ENCODE measurements around the gene RASSF3. TPM values are rescaled to one million over a fixed set of nuclear protein-coding genes. Genes with fewer than 3 reads are reported as not detected.
"Not testable (repeated sequence)": the region's sequence is repeated elsewhere in the genome, so short reads cannot be mapped to it uniquely, and the experiment has no call there.

The RASSF3 gene
- total and polyA plus RNA-seq, 12 donors, result 21.6 to 159 (median 82.4) TPM

DNA sequence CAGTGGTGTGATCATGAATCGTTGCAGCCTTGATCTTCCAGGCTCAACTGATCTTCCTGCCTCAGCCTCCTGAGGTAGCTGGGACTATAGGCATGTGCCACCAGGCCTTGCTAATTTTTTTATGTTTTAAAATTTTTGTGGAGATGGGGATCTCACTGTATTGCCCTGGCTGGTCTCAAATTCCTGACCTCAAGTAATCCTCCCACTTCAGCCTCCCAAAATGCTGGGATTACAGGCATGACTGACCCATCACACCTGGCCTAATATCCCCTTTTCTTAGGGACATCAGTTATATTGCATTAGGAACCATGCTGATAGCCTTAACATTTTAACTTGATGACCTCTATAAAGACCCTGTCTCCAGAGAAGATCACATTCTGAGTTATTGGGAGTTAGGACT is 42.8 kb downstream of the RASSF3 start:
- Histone ChIP-seq H3K4me1 (peaks cover 6 to 76% (median 47%) of the 10 kb centered on the region in 9 donors), H3K27me3 (no peaks in the 10 kb centered on the region), H3K4me3 (no peak overlapping the region), H3K27ac (peak overlapping the region in 1 of 10 donors; percentile 20), H3K36me3 (no peaks in the 10 kb centered on the region), H3K9me3 (no peaks in the 10 kb centered on the region)
- DNase-seq, result no peak
- ATAC-seq, result no peak
- 83 to 86% methylated on average over 1 of the region's 1 CpG for whole genome bisulfite sequencing, 2 donors
- intact Hi-C loops (cut with DNase I), result loop anchor here in 1 of 10 donors (5.0 kb wide), 1 partner anchor 36 kb away; no protein-coding TSS in a partner anchor
- TF ChIP-seq, protein P1, sequence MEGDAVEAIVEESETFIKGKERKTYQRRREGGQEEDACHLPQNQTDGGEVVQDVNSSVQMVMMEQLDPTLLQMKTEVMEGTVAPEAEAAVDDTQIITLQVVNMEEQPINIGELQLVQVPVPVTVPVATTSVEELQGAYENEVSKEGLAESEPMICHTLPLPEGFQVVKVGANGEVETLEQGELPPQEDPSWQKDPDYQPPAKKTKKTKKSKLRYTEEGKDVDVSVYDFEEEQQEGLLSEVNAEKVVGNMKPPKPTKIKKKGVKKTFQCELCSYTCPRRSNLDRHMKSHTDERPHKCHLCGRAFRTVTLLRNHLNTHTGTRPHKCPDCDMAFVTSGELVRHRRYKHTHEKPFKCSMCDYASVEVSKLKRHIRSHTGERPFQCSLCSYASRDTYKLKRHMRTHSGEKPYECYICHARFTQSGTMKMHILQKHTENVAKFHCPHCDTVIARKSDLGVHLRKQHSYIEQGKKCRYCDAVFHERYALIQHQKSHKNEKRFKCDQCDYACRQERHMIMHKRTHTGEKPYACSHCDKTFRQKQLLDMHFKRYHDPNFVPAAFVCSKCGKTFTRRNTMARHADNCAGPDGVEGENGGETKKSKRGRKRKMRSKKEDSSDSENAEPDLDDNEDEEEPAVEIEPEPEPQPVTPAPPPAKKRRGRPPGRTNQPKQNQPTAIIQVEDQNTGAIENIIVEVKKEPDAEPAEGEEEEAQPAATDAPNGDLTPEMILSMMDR (IDR thresholded peaks at IDR 0.05), result no peak

GRCh38 chr12:64653907-64654306 is 43.6 kb downstream of the RASSF3 start:
- H3K27me3 ChIP-seq, H3K36me3 ChIP-seq, ATAC-seq, H3K9me3 ChIP-seq, DNase-seq, H3K4me3 ChIP-seq: not testable (repeated sequence)
- WGBS, 2 donors, result 85 to 87% methylated on average over 2 of the region's 2 CpGs
- Histone ChIP-seq H3K27ac (peak overlapping the region in 1 of 10 donors; percentile 1), H3K4me1 (peaks cover 6 to 84% (median 55%) of the 10 kb centered on the region in 9 donors)
- intact Hi-C loops (cut with DNase I), result loop anchor here in 1 of 10 donors (5.0 kb wide), 1 partner anchor 37 kb away; no protein-coding TSS in a partner anchor

- Histone ChIP-seq H3K27ac (peak overlapping the region in 2 of 10 donors; percentile 19 to 29), H3K4me1 (peaks cover 3 to 84% (median 54%) of the 10 kb centered on the region in 9 donors), H3K4me3 (no peak overlapping the region), H3K27me3 (no peaks in the 10 kb centered on the region), H3K9me3 (no peaks in the 10 kb centered on the region), H3K36me3 (no peaks in the 10 kb centered on the region)
- 68 to 76% methylated on average over 3 of the region's 3 CpGs for WGBS, 2 donors
- TF ChIP-seq, protein P1 (IDR thresholded peaks at IDR 0.05), result no peak
- intact Hi-C loops (cut with DNase I), result no loop called here
- ATAC-seq, result no peak
- no peak for DNase-seq
These were observed 44.8 kb downstream of the RASSF3 start for GRCh38 chr12:64655141-64655540.

GRCh38 chr12:64656429-64656828 is 46.1 kb downstream of the RASSF3 start:
- no peak for DNase-seq
- ATAC-seq, result no peak
- Histone ChIP-seq H3K4me1 (peaks cover 2 to 80% (median 41%) of the 10 kb centered on the region in 9 donors), H3K4me3 (no peak overlapping the region), H3K27ac (peak overlapping the region in 3 of 10 donors; percentile 26 to 37 (median 30)), H3K27me3 (no peaks in the 10 kb centered on the region), H3K9me3 (no peaks in the 10 kb centered on the region), H3K36me3 (no peaks in the 10 kb centered on the region)
- TF ChIP-seq, protein P1 (IDR thresholded peaks at IDR 0.05), result no peak
- intact Hi-C loops (cut with DNase I), result no loop called here
- 60 to 74% methylated on average over 1 of the region's 1 CpG for WGBS, 2 donors

GRCh38 chr12:64658892-64659481 is 48.7 kb downstream of the RASSF3 start:
- ATAC-seq, result peak in 4 of 8 donors; percentile 25 to 34 (median 33)
- Histone ChIP-seq H3K9me3 (no peaks in the 10 kb centered on the region), H3K4me1 (peaks cover 2 to 71% (median 39%) of the 10 kb centered on the region in 9 donors), H3K4me3 (no peak overlapping the region), H3K27ac (peak overlapping the region in 9 of 10 donors; percentile 24 to 68 (median 47)), H3K36me3 (no peaks in the 10 kb centered on the region), H3K27me3 (no peaks in the 10 kb centered on the region)
- DNase-seq, result no peak
- TF ChIP-seq, protein P1 (IDR thresholded peaks at IDR 0.05), result no peak
- 25 to 39% methylated on average over 3 of the region's 3 CpGs for WGBS, 2 donors
- intact Hi-C loops (cut with DNase I), result no loop called here

All from heart right ventricle (tissue), 16 donors.